AG04450 (cell line): ENCODE data around the gene MRPL20. TPM values are rescaled to one million over a fixed set of nuclear protein-coding genes. Genes with fewer than 3 reads are reported as not detected.

ENCODE experiments used
- CTCF ChIA-PET: fragments of 300-600, 350-600 bp; formaldehyde crosslinking; extraction: SDS; loops from one replicate; lab custom pipeline; 2022; ENCODE audit warnings: antibody characterized with exemption, inconsistent platforms; lab: Charles Lee
- POLR2A ChIA-PET: fragments of 350-600 bp; formaldehyde crosslinking; extraction: SDS; loops from one replicate; lab custom pipeline; 2021; ENCODE audit warnings: antibody characterized with exemption, inconsistent platforms; lab: Yijun Ruan, JAX
- DNase-seq: peaks from one replicate; pipeline ENCODE4 v3.0.0-alpha.2; 2011; ENCODE audit warnings: low read depth, low spot score
- H3K27ac ChIP-seq: one replicate; pipeline ENCODE4 v1.5.1; 2012; ENCODE audit warnings: low read depth, low read length, control low read depth
- H3K27me3 ChIP-seq: one replicate; pipeline ENCODE4 v1.6.0; 2012; ENCODE audit warnings: low read length; ENCODE audit not compliant: control insufficient read depth, insufficient read depth
- H3K4me3 ChIP-seq: 2 replicates; pipeline ENCODE4 v1.5.1; 2011; ENCODE audit warnings: mild to moderate bottlenecking, low read depth, low read length, control low read depth
- H3K9me3 ChIP-seq: 2 replicates; pipeline ENCODE4 v1.5.1; 2012; ENCODE audit warnings: low read length; ENCODE audit not compliant: control insufficient read depth, insufficient read depth
- polyA plus RNA-seq: library from polyadenylated mRNA; depleted of rRNA; stranded (reverse); fragments of >200 nt; gene quantifications from 2 replicates; pipeline ENCODE4 v1.2.3, GENCODE V29; 2011
- TF ChIP-seq, protein P1 (sequence below): IDR thresholded peaks from 2 replicates; pipeline ENCODE4 v1.5.1; 2011; ENCODE audit warnings: low read depth, low read length, control low read depth, inconsistent platforms

MRPL20 gene
- polyA plus RNA-seq, 1 experiment = 140 TPM

DNA sequence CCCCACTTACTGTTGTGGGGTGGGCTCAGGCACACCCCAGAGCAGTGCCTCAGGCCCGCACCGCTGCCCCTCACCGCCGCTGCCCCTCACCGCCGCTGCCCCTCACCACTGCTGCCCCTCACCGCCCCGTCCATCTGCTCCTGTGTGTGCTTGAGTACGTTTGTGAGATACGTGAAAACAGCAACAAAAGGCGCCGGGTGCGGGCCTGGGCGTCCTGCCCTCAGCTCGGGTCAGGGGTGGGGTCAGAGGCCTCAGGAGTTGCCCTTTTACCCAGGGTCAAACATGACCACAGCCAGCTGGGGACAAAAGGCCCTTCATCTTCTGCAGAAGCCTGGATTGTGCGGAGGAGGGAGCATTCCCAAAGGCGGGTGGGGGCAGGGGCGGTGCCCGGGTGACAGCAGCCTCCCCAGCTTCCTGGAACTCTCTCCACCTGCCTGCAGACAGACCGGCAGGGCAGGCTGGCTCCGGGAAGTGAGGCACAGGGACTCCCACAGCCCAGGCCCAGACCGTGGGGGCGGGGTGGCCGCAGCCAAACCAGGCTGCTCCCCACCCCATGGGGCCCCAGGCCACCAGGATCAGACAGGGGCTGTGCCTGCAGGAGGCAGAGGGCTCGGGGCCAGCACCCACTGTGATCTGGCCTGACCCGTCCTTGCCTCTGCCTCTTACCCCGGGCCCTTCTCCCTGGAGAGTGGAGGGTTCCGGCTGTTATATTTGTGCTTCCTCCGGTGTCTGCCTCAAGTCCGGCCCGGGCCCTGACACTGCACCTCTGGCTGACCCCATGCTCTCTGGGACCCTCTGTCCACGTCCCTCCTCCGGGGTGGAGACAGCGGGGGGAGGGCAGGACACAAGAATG, 26.1 kb upstream of the MRPL20 start:
- ChIA-PET POLR2A (interaction anchor here (1.0 kb wide), 1 partner anchor 26 kb away, joined by 3 read pairs; the partner anchor contains the start of gene MRPL20), CTCF (no interaction called here)
- H3K27ac ChIP-seq = no peak overlapping the region
- H3K4me3 ChIP-seq = no peak overlapping the region
- no peaks in the 10 kb centered on the region for H3K27me3 ChIP-seq
- TF ChIP-seq, protein P1, sequence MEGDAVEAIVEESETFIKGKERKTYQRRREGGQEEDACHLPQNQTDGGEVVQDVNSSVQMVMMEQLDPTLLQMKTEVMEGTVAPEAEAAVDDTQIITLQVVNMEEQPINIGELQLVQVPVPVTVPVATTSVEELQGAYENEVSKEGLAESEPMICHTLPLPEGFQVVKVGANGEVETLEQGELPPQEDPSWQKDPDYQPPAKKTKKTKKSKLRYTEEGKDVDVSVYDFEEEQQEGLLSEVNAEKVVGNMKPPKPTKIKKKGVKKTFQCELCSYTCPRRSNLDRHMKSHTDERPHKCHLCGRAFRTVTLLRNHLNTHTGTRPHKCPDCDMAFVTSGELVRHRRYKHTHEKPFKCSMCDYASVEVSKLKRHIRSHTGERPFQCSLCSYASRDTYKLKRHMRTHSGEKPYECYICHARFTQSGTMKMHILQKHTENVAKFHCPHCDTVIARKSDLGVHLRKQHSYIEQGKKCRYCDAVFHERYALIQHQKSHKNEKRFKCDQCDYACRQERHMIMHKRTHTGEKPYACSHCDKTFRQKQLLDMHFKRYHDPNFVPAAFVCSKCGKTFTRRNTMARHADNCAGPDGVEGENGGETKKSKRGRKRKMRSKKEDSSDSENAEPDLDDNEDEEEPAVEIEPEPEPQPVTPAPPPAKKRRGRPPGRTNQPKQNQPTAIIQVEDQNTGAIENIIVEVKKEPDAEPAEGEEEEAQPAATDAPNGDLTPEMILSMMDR = no peak
- DNase-seq = no peak
- peaks cover 1% of the 10 kb centered on the region; the same call in 1 of the 2 replicates for H3K9me3 ChIP-seq

DNA sequence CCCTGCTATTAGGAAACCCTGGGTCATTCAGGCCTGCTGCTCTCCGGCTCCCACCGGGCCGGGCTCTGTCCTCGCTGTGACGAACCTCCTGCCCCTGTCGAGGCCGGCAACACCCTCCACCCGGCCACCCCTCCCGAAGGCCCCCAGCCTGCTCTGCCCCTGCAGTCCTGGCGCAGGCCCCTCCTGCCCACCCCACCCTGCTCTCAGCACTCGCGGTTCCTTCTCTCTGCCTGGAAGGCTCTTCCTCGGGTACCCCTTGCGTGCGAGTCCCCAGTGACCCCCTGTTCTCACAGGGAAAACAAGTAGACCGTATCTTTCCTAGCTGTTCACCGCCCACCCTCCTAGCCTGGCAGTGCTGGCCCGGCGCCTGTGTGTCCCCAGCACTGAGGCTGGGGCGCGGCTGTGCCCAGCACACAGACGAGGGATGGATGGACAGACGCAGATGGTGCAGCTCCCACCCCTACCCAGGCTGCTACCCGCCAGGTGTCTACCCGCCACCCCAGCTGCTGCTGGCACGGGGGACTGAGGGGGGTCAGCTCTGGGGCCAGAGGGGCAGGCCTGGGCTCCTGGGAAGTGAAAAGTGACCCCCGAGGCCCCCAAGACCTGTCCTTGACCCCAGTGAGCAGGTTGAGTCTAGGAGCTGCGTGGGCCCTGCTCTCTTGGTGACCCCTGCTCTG, 25.3 kb upstream of the MRPL20 start:
- POLR2A ChIA-PET = no interaction called here
- Histone ChIP-seq H3K4me3 (no peak overlapping the region), H3K27ac (no peak overlapping the region), H3K27me3 (no peaks in the 10 kb centered on the region), H3K9me3 (peaks cover 3% of the 10 kb centered on the region; the same call in 1 of the 2 replicates)
- no peak for DNase-seq
- TF ChIP-seq, protein P1 = no peak
- CTCF ChIA-PET = no interaction called here

DNA sequence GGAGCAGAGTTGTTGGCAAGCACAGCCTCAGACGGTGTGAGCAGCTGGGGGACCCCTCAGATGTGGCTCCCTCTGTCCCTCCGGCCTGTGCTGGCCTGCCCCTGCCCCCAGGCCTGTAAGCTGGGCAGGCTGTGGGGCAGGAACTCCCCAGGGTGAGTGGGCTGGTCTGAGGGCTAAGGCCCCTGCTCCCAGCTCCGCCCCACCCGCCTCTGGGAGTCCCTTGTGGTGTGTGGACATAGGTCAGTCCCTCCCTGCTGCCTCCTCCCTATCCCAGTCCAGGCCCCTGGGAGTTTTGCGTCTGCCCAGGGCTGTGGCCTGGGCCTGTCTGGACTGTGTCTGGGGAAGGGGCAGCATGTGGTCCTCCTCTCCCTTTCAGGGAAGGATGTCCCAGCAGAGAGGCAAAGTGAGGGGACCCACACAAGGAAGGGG, 24.8 kb upstream of the MRPL20 start:
- CTCF ChIA-PET = no interaction called here
- TF ChIP-seq, protein P1 = no peak
- POLR2A ChIA-PET = no interaction called here
- Histone ChIP-seq H3K27ac (no peak overlapping the region), H3K9me3 (peaks cover 3% of the 10 kb centered on the region; the same call in 1 of the 2 replicates), H3K27me3 (no peaks in the 10 kb centered on the region), H3K4me3 (no peak overlapping the region)
- no peak for DNase-seq

GRCh38 chr1:1430992-1431844, 24.1 kb upstream of the MRPL20 start:
- no peak for DNase-seq
- Histone ChIP-seq H3K27me3 (no peaks in the 10 kb centered on the region), H3K4me3 (no peak overlapping the region), H3K27ac (peak overlapping the region; percentile 2), H3K9me3 (peaks cover 3% of the 10 kb centered on the region; the same call in 1 of the 2 replicates)
- CTCF ChIA-PET = interaction anchor here (1.3 to 2.9 kb wide), 2 partner anchors 10 to 29 kb away, joined by 4 to 13 read pairs; no protein-coding TSS in a partner anchor
- TF ChIP-seq, protein P1 = no peak
- POLR2A ChIA-PET = interaction anchor here (1.2 to 1.7 kb wide), 3 partner anchors 10 to 56 kb away, joined by 4 to 7 read pairs (median 5); partner anchors contain the start of genes ANKRD65, AURKAIP1 and CCNL2
